GM10248 (cell line): ENCODE measurements around the gene CCDC71.

Experiments used
- CTCF ChIA-PET: fragments of 300-600 bp; sonication (Branson Sonifier 250); formaldehyde crosslinking; extraction: SDS; loops from one replicate; lab custom pipeline; 2021; ENCODE audit warnings: antibody characterized with exemption; lab: Yijun Ruan, JAX
- POLR2A ChIA-PET: fragments of 350-650 bp; sonication (Branson Sonifier 250); formaldehyde crosslinking; extraction: SDS; loops from one replicate; lab custom pipeline; 2020; ENCODE audit warnings: antibody characterized with exemption; lab: Yijun Ruan, JAX
- DNase-seq: peaks from one replicate; pipeline ENCODE4 v3.0.0; 2012; ENCODE audit errors: extremely low spot score
- CTCF ChIP-seq: IDR thresholded peaks from 2 replicates; pipeline ENCODE4 v1.5.1; 2012; ENCODE audit warnings: mild to moderate bottlenecking, low read depth; ENCODE audit errors: extremely low read depth, missing control alignments, control extremely low read depth

The CCDC71 gene

DNA sequence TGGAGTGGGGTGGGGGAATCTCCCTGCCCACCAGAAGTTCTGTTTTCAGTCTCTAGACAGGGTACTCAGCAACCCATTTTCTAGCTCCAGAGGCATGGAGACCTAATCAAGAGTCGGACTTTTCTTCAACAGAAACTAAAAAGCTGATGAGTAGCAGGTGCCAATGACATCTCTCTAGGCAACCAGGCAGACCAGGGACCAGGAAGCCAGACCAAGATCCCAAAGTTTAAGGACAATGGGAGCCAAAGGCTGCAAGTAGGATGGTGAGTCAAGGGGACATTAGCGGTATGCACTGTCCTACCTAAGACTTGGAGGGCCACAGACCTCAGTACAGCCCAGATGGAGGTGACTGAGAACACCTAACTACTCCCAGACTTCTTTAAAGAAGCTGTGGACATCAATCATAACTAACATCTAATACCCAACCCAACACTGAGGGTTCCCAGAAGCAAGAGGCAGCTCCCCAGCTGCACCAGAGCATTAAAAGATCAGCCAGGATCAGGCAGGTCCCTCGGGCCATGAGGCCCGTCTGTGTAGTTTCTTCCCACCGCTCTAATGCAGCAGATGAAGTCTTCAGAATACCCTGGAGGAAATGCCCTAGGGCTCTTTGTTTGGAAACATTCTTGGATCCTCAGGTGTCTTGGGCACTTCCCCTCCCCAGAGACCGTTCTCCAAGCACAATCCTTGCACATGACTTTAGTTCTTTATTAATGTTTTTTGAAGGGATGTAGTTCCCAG is 979 bp downstream of the CCDC71 start:
- DNase-seq = no peak
- CTCF ChIA-PET = interaction anchor here (0.6 to 2.2 kb wide), 6 partner anchors 11 to 284 kb away, joined by 3 to 6 read pairs (median 4); no protein-coding TSS in a partner anchor
- TF ChIP-seq CTCF = no peak
- POLR2A ChIA-PET = interaction anchor here (0.7 kb wide), 1 partner anchor 41 kb away, joined by 3 read pairs; no protein-coding TSS in a partner anchor

DNA sequence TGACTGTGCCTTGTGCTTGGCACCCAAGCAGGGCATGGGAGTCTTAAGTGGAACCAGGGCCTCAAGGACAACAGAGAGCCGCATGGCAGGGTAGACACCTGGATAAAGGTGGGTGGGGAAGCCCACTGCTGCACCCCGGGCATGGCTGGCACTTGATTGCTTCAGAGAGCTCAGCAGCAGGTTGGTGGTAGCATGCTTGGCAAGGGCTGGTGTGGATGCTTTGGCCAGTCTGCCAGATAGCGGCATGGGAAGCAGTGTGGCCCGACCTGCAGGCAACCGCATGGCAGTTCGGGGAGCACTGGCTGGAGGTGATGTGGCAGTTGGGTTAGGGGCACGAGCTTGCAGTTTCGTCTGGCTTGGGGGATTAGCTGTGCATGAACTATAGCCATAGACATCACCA is 2.5 kb downstream of the CCDC71 start:
- DNase-seq = no peak
- ChIA-PET POLR2A (interaction anchor here (1.1 kb wide), 1 partner anchor 177 kb away, joined by 3 read pairs; the partner anchor contains the start of gene USP4), CTCF (interaction anchor here (0.8 to 2.2 kb wide), 3 partner anchors 10 to 174 kb away, joined by 3 to 5 read pairs (median 3); no protein-coding TSS in a partner anchor)
- no peak for TF ChIP-seq CTCF

GRCh38 chr3:49162751-49163419 is 3.2 kb downstream of the CCDC71 start:
- no peak for TF ChIP-seq CTCF
- no peak for DNase-seq
- ChIA-PET POLR2A (interaction anchor here (1.1 kb wide), 1 partner anchor 177 kb away, joined by 3 read pairs; the partner anchor contains the start of gene USP4), CTCF (interaction anchor here (0.8 to 2.7 kb wide), 5 partner anchors 8 to 175 kb away, joined by 3 to 16 read pairs (median 3); partner anchors contain the start of gene KLHDC8B)

- DNase-seq = no peak
- TF ChIP-seq CTCF = no peak
- ChIA-PET CTCF (interaction anchor here (1.4 to 2.7 kb wide), 2 partner anchors 9 to 174 kb away, joined by 3 to 16 read pairs; partner anchors contain the start of gene KLHDC8B), POLR2A (no interaction called here)
Measured at GRCh38 chr3:49161808-49162530, 4.2 kb downstream of the CCDC71 start.

DNA sequence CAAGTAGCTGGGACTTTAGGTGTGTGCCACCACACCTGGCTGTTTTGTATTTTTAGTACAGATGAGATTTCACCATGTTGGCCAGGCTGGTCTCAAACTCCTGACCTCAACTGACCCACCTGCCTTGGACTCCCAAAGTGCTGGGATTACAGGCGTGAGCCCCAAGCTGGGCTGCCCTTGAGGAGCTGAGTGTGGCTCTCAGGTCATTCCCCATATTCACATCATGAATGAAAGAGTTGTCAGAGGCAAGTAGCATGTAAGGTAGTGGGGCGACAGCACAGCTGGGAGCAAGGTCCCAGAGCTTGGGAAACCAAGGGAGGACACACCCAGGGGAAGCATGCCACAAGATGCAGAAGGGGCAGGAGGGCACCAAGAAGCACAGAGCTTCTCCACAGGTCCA is 4.9 kb downstream of the CCDC71 start:
- ChIA-PET POLR2A (interaction anchor here (0.6 to 0.7 kb wide), 2 partner anchors 67 to 86 kb away, joined by 3 to 6 read pairs; no protein-coding TSS in a partner anchor), CTCF (interaction anchor here (1.4 to 2.7 kb wide), 2 partner anchors 9 to 173 kb away, joined by 3 to 16 read pairs; partner anchors contain the start of gene KLHDC8B)
- TF ChIP-seq CTCF = no peak
- no peak for DNase-seq

- ChIA-PET CTCF (interaction anchor here (1.6 to 6.8 kb wide), 3 partner anchors 11 to 171 kb away, joined by 5 to 43 read pairs (median 10); partner anchors contain the start of genes KLHDC8B and USP19), POLR2A (interaction anchor here (0.9 kb wide), 1 partner anchor 182 kb away, joined by 4 read pairs; no protein-coding TSS in a partner anchor)
- no peak for DNase-seq
- TF ChIP-seq CTCF = no peak
Measured at GRCh38 chr3:49158792-49159191, 7.3 kb downstream of the CCDC71 start.
